GM21526 (cell line): ENCODE measurements around the gene UCP2.

Experiments
- ATAC-seq: cut with Tn5 transposase; IDR thresholded peaks from one replicate; pipeline ENCODE4 v1.9.1; 2021; ENCODE audit warnings: moderate library complexity; ENCODE audit not compliant: unreplicated experiment, low FRiP score

UCP2 gene

GRCh38 chr11:73972620-73973449, 9.8 kb downstream of the UCP2 start:
- no peak for ATAC-seq

- ATAC-seq: no peak
These were observed 10.5 kb downstream of the UCP2 start for GRCh38 chr11:73972187-73972586.

GRCh38 chr11:73971175-73971719, 11.4 kb downstream of the UCP2 start:
- no peak for ATAC-seq

GRCh38 chr11:73969991-73970800, 12.4 kb downstream of the UCP2 start:
- ATAC-seq: no peak

- ATAC-seq: no peak
These were observed 13.6 kb downstream of the UCP2 start for GRCh38 chr11:73969091-73969490.

- no peak for ATAC-seq
These were observed 14.2 kb downstream of the UCP2 start for GRCh38 chr11:73968356-73968966.

- no peak for ATAC-seq
These were observed 16.9 kb downstream of the UCP2 start for GRCh38 chr11:73965764-73966121.

- no peak for ATAC-seq
These were observed 17.4 kb downstream of the UCP2 start for GRCh38 chr11:73965076-73965763.

GRCh38 chr11:73963861-73964260, 18.8 kb downstream of the UCP2 start:
- ATAC-seq: no peak

GRCh38 chr11:73962101-73962705, 20.4 kb downstream of the UCP2 start:
- no peak for ATAC-seq

- no peak for ATAC-seq
These were observed 21.3 kb downstream of the UCP2 start for GRCh38 chr11:73961321-73961720.

- ATAC-seq: no peak
These were observed 24.0 kb downstream of the UCP2 start for GRCh38 chr11:73958521-73959141.

- no peak for ATAC-seq
These were observed 24.8 kb downstream of the UCP2 start for GRCh38 chr11:73957654-73958361.

GRCh38 chr11:73956876-73957653, 25.6 kb downstream of the UCP2 start:
- no peak for ATAC-seq

- ATAC-seq: no peak
These were observed 30.8 kb downstream of the UCP2 start for GRCh38 chr11:73951797-73952196.

GRCh38 chr11:73950869-73951710, 31.6 kb downstream of the UCP2 start, which contains the start of gene DNAJB13:
Gene DNAJB13, plus strand, starts transcription at chr11:73951026. Its CDS starts 44 bp downstream, at chr11:73951070.
- peak; percentile 70 for ATAC-seq

- ATAC-seq: no peak
These were observed 32.7 kb downstream of the UCP2 start for GRCh38 chr11:73949912-73950311.
